ENCODE data around the gene OVCA2. TPM values are rescaled to one million over a fixed set of nuclear protein-coding genes. Genes with fewer than 3 reads are reported as not detected.
"Not testable (repeated sequence)": the region's sequence is repeated elsewhere in the genome, so short reads cannot be mapped to it uniquely, and the experiment has no call there.

OVCA2 gene
- total RNA-seq, 1 donor from 2014 or later: 25.6 TPM

DNA sequence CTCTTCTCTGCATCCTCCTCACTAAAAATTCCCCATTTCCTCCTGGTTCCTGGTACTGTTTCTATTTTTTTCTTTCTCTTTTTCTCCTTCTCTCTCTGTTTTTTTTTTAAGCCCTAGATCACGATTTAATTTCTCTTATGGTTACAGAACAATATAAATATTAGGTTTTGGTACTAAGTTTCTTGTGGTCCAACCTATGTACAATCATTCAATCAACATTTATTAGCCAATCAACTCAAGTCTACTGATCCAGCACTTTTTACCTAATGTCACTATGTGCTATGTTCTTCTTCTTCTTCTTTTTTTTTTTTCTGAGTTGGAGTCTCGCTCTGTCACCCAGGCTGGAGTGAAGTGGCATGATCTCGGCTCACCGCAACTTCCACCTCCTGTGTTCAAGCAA is 29.3 kb upstream of the OVCA2 start:
- Mint-ChIP-seq H3K4me1 (peaks cover 21% of the 10 kb centered on the region), H3K36me3 (ENCODE audit: low read depth) (no peaks in the 10 kb centered on the region), H3K27ac (ENCODE audit: unreplicated experiment) (no peak overlapping the region), H3K4me3 (no peak overlapping the region), H3K27me3 (ENCODE audit: low read depth) (peaks cover 15% of the 10 kb centered on the region), H3K9me3 (no peaks in the 10 kb centered on the region)
- TF ChIP-seq, protein P1, sequence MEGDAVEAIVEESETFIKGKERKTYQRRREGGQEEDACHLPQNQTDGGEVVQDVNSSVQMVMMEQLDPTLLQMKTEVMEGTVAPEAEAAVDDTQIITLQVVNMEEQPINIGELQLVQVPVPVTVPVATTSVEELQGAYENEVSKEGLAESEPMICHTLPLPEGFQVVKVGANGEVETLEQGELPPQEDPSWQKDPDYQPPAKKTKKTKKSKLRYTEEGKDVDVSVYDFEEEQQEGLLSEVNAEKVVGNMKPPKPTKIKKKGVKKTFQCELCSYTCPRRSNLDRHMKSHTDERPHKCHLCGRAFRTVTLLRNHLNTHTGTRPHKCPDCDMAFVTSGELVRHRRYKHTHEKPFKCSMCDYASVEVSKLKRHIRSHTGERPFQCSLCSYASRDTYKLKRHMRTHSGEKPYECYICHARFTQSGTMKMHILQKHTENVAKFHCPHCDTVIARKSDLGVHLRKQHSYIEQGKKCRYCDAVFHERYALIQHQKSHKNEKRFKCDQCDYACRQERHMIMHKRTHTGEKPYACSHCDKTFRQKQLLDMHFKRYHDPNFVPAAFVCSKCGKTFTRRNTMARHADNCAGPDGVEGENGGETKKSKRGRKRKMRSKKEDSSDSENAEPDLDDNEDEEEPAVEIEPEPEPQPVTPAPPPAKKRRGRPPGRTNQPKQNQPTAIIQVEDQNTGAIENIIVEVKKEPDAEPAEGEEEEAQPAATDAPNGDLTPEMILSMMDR (conservative IDR thresholded peaks at IDR 0.05): no peak
- DNase-seq (ENCODE audit: low read depth, low spot score): no peak

DNA sequence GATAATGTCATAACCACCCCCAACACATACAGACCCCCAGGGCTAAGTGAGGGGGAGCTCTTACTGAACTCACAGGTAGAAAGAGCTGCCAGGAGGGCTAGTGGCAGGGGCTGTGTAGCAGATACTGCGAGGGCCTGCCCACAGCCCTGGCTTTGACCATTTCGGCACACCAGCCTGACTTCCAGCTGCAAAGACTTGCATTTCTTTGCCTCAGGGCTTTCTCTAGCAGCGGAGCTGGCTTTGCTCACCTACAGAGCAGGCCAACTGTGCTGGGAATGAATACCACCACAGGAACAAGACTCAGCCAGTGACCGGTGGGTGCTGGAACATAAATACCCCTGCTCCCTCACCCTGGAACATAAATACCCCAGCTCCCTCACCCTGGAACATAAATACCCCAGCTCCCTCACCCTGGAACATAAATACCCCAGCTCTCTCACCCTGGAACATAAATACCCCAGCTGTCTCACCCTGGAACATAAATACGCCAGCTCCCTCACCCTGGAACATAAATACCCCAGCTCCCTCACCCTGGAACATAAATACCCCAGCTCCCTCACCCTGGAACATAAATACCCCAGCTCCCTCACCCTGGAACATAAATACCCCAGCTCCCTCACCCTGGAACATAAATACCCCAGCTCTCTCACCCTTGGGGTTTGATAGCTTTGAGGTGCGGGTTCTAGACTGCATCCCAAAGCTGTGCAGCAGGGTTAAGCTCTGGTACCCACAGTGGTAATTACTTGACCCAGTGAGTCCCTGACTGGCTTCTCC is 28.4 kb upstream of the OVCA2 start:
- not testable (repeated sequence) for H3K27ac Mint-ChIP-seq (ENCODE audit: unreplicated experiment); H3K36me3 Mint-ChIP-seq (ENCODE audit: low read depth); DNase-seq (ENCODE audit: low read depth, low spot score); H3K9me3 Mint-ChIP-seq; H3K4me3 Mint-ChIP-seq
- H3K27me3 Mint-ChIP-seq (ENCODE audit: low read depth): peaks cover 24% of the 10 kb centered on the region
- H3K4me1 Mint-ChIP-seq: peaks cover 24% of the 10 kb centered on the region

DNA sequence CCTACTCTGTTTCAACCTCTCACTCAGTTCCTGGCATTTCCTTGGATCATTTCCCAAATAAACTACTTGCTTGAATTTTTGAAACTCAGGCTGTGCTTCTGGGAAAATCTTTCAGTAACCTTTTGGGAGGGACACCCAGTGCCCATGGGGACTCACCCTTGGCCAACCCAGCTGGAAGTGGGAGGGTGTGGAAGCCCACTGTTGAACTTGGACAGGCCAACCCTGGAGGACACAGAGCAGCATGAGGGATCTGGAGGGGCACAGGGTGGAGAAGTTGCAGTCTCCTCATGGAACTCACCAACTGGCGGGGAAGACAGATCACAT is 27.9 kb upstream of the OVCA2 start:
- Mint-ChIP-seq H3K9me3 (no peaks in the 10 kb centered on the region), H3K27me3 (ENCODE audit: low read depth) (peaks cover 30% of the 10 kb centered on the region), H3K36me3 (ENCODE audit: low read depth) (no peaks in the 10 kb centered on the region), H3K4me1 (peaks cover 26% of the 10 kb centered on the region), H3K27ac (ENCODE audit: unreplicated experiment) (no peak overlapping the region), H3K4me3 (no peak overlapping the region)
- no peak for DNase-seq (ENCODE audit: low read depth, low spot score)
- TF ChIP-seq, protein P1 (conservative IDR thresholded peaks at IDR 0.05): no peak

DNA sequence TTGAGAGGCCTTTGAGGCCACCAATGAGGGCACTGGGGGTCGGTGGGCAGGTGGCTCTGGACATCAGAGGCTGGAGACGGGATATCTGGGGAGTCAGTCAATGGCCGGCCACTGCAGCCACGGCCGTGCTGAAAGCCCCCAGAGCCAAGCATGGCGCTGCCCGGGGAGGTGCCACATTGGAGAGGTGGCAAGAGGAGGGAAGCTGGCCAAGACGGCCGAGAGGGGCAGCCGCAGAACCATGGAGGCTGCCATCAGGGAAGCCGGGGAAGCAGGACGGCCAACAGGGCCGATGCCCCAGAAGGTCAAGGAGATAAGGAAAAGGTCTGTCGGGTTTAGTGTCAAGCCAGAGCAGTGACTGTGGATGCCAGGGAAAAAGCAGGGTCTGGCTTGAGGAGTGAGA is 26.5 kb upstream of the OVCA2 start:
- Mint-ChIP-seq H3K27me3 (ENCODE audit: low read depth) (peaks cover 44% of the 10 kb centered on the region), H3K9me3 (no peaks in the 10 kb centered on the region), H3K4me1 (peaks cover 31% of the 10 kb centered on the region), H3K36me3 (ENCODE audit: low read depth) (no peaks in the 10 kb centered on the region), H3K4me3 (no peak overlapping the region), H3K27ac (ENCODE audit: unreplicated experiment) (no peak overlapping the region)
- no peak for DNase-seq (ENCODE audit: low read depth, low spot score)
- TF ChIP-seq, protein P1 (conservative IDR thresholded peaks at IDR 0.05): no peak

DNA sequence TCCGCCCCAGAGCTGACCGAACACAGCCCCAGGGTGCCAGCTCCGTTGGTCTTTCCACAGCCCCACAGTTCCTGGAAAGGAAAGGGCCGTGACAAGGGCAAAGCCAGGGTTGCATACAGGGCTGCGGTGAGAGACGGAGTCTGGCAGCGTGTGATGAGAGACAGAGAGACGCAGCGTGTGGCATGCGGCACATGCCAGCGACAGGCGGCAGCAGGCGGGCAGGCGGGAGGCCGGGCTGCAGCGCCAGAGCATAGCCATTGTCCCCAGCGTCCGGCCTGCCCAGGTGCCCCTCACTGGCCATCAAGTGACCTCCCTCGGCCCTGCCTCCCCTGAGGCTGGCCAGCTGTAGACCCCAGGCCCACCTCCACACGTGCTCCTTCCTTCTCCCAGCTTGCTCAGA is 25.3 kb upstream of the OVCA2 start:
- TF ChIP-seq, protein P1 (conservative IDR thresholded peaks at IDR 0.05): no peak
- Mint-ChIP-seq H3K4me1 (peaks cover 35% of the 10 kb centered on the region), H3K9me3 (no peaks in the 10 kb centered on the region), H3K27me3 (ENCODE audit: low read depth) (peaks cover 51% of the 10 kb centered on the region), H3K4me3 (no peak overlapping the region), H3K36me3 (ENCODE audit: low read depth) (no peaks in the 10 kb centered on the region), H3K27ac (ENCODE audit: unreplicated experiment) (no peak overlapping the region)
- DNase-seq (ENCODE audit: low read depth, low spot score): no peak

DNA sequence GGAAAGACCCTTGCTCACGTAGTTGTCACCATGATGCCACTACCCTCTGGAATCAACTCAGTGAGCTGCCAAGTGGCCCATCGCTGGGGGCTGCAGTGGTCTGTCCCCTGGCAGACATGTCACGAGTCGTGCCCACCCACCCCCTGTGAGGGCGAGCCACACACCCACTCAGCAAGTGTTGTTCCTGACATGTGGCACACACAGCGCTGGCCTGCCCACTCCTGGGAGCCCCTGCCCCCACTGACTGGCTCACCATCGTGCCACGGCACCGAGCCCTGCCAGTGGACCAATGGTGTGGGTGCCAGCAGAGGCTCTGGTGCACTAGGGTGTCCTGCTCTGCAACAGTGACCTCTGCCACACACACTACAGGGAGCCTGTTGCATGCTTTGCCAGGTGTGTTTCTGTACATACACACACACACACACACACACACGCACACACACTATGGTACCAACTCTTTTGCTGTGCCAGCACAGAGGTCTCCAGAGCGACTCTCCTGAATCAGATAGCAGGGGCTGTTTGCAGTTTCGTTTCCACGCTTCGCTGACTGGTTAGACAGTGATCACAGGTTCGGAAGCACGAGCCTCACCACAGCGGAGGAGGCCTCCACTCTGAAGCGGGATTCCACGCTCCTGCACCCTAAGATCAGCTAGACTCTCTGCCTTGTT is 24.4 kb upstream of the OVCA2 start:
- Mint-ChIP-seq H3K36me3 (ENCODE audit: low read depth) (no peaks in the 10 kb centered on the region), H3K9me3 (no peaks in the 10 kb centered on the region), H3K4me1 (peaks cover 26% of the 10 kb centered on the region), H3K27ac (ENCODE audit: unreplicated experiment) (no peak overlapping the region), H3K4me3 (no peak overlapping the region), H3K27me3 (ENCODE audit: low read depth) (peaks cover 57% of the 10 kb centered on the region)
- TF ChIP-seq, protein P1 (conservative IDR thresholded peaks at IDR 0.05): no peak
- no peak for DNase-seq (ENCODE audit: low read depth, low spot score)
